OCI-LY7 (cell line): Measurements from ENCODE around the gene TREM2. TPM values are rescaled to one million over a fixed set of nuclear protein-coding genes. Genes with fewer than 3 reads are reported as not detected.
"Not testable (repeated sequence)": the region's sequence is repeated elsewhere in the genome, so short reads cannot be mapped to it uniquely, and the experiment has no call there.

Source experiments
- BruUV-seq: library from RNA; stranded (reverse); fragments of 400-500 nt; replicated peaks from 2 replicates; lab custom pipeline; 2021; lab: Mats Ljungman, UMichigan
- CTCF ChIA-PET: fragments of 300-600 bp; sonication (Branson Sonifier 250); formaldehyde crosslinking; loops from one replicate; lab custom pipeline; 2022; ENCODE audit warnings: antibody characterized with exemption; ENCODE audit not compliant: unreplicated experiment; lab: Charles Lee
- POLR2A ChIA-PET: fragments of 300-600 bp; sonication (Branson Sonifier 250); formaldehyde crosslinking; loops from one replicate; lab custom pipeline; 2022; ENCODE audit warnings: antibody characterized with exemption; lab: Charles Lee
- DNase-seq: peaks from one replicate; pipeline ENCODE4 v3.0.0-alpha.2; 2015; ENCODE audit warnings: low spot score
- H2AFZ ChIP-seq: fragments of 200-600 bp; sonication (generic), shearing (Covaris generic); 2 replicates; pipeline ENCODE4 v1.6.1; 2014; ENCODE audit warnings: mild to moderate bottlenecking, antibody characterized with exemption, low read length, moderate library complexity
- H3K27ac ChIP-seq: fragments of 200-600 bp; sonication (generic); 2 replicates; pipeline ENCODE4 v1.5.1; 2014; ENCODE audit warnings: mixed run types, low read depth, mild to moderate bottlenecking, moderate library complexity, low read length, inconsistent platforms; ENCODE audit not compliant: poor library complexity, severe bottlenecking
- H3K36me3 ChIP-seq: fragments of 200-600 bp; sonication (generic); 2 replicates; pipeline ENCODE4 v1.6.1; 2014; ENCODE audit warnings: mild to moderate bottlenecking, antibody characterized with exemption, low read length, moderate library complexity, mixed read lengths; ENCODE audit not compliant: insufficient read depth
- H3K4me1 ChIP-seq: fragments of 200-600 bp; sonication (generic); 2 replicates; pipeline ENCODE4 v1.5.1; 2014; ENCODE audit warnings: mild to moderate bottlenecking, low read length; ENCODE audit not compliant: insufficient read depth, poor library complexity, severe bottlenecking
- H3K4me2 ChIP-seq: fragments of 200-600 bp; sonication (generic); 2 replicates; pipeline ENCODE4 v1.6.1; 2014; ENCODE audit warnings: mild to moderate bottlenecking, low read length
- H3K4me3 ChIP-seq: fragments of 200-600 bp; sonication (generic); 2 replicates; pipeline ENCODE4 v1.5.1; 2014; ENCODE audit warnings: mild to moderate bottlenecking, low read depth, low read length; ENCODE audit not compliant: poor library complexity, severe bottlenecking
- H3K79me2 ChIP-seq: fragments of 200-600 bp; sonication (generic); 2 replicates; pipeline ENCODE4 v1.6.1; 2016; ENCODE audit warnings: low read depth, mild to moderate bottlenecking, low read length, moderate library complexity, mixed read lengths; ENCODE audit not compliant: insufficient read depth
- H3K9me2 ChIP-seq: fragments of 200-600 bp; sonication (generic); 2 replicates; pipeline ENCODE4 v1.6.1; 2016; ENCODE audit warnings: mild to moderate bottlenecking, low read length, mixed read lengths; ENCODE audit not compliant: insufficient read depth
- H3K9me3 ChIP-seq: fragments of 200-600 bp; sonication (generic); 2 replicates; pipeline ENCODE4 v1.6.1; 2014; ENCODE audit warnings: mild to moderate bottlenecking, mixed run types, low read length, mixed read lengths
- H4K20me1 ChIP-seq: fragments of 200-600 bp; sonication (generic); 2 replicates; pipeline ENCODE4 v1.6.1; 2014; ENCODE audit warnings: mild to moderate bottlenecking, antibody characterized with exemption, low read length, moderate library complexity, mixed read lengths; ENCODE audit not compliant: insufficient read depth
- EZH2phosphoT487 ChIP-seq: fragments of 200-600 bp; sonication (generic); IDR thresholded peaks from 2 replicates; pipeline ENCODE4 v1.6.1; 2018; ENCODE audit warnings: low read depth, borderline replicate concordance, mild to moderate bottlenecking, mixed run types, antibody characterized with exemption, low read length, moderate library complexity, mixed read lengths
- intact Hi-C: fragments of 100-400 bp; cut with micrococcal nuclease; formaldehyde crosslinking; loops from one replicate; pipeline ENCODE4 v1.10.0; 2022; ENCODE audit not compliant: unreplicated experiment
- total RNA-seq, 2 experiments: library from RNA; depleted of rRNA in 1 of 2; stranded (reverse); fragments of >200 nt in 1 of 2; shearing (Covaris generic) in 1 of 2; gene quantifications; 2 replicates each; pipeline ENCODE4 v1.2.3, GENCODE V29; 2014 to 2022
- TF ChIP-seq, protein P1 (sequence below): fragments of 200-600 bp; sonication (generic); conservative IDR thresholded peaks from 2 replicates; pipeline ENCODE4 v1.5.1; 2014; ENCODE audit warnings: mild to moderate bottlenecking, antibody characterized with exemption, low read length, moderate library complexity, mixed read lengths

Gene TREM2
- total RNA-seq, 2 experiments from 2014 or later: not detected

- Histone ChIP-seq H3K9me3 (no peaks in the 10 kb centered on the region), H3K79me2 (no peaks in the 10 kb centered on the region), H3K9me2 (no peaks in the 10 kb centered on the region), H3K4me1 (no peaks in the 10 kb centered on the region), H3K4me3 (no peak overlapping the region), H3K36me3 (peaks cover 15% of the 10 kb centered on the region; the same call in 1 of the 2 replicates), H4K20me1 (no peaks in the 10 kb centered on the region), H3K4me2 (no peak overlapping the region), H3K27ac (no peak overlapping the region), H2AFZ (no peak overlapping the region)
- ChIA-PET POLR2A (no interaction called here), CTCF (no interaction called here)
- intact Hi-C loops: no loop called here
- no TSS peak for BruUV-seq
- DNase-seq: no peak
- no peak for TF ChIP-seq EZH2phosphoT487
- TF ChIP-seq, protein P1, sequence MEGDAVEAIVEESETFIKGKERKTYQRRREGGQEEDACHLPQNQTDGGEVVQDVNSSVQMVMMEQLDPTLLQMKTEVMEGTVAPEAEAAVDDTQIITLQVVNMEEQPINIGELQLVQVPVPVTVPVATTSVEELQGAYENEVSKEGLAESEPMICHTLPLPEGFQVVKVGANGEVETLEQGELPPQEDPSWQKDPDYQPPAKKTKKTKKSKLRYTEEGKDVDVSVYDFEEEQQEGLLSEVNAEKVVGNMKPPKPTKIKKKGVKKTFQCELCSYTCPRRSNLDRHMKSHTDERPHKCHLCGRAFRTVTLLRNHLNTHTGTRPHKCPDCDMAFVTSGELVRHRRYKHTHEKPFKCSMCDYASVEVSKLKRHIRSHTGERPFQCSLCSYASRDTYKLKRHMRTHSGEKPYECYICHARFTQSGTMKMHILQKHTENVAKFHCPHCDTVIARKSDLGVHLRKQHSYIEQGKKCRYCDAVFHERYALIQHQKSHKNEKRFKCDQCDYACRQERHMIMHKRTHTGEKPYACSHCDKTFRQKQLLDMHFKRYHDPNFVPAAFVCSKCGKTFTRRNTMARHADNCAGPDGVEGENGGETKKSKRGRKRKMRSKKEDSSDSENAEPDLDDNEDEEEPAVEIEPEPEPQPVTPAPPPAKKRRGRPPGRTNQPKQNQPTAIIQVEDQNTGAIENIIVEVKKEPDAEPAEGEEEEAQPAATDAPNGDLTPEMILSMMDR: no peak
Observed at GRCh38 chr6:41120058-41120457, 42.9 kb downstream of the TREM2 start.

GRCh38 chr6:41119508-41119907 is 43.4 kb downstream of the TREM2 start:
- TF ChIP-seq, protein P1: no peak
- no peak for TF ChIP-seq EZH2phosphoT487
- no TSS peak for BruUV-seq
- Histone ChIP-seq H3K4me3 (no peak overlapping the region), H3K36me3 (peaks cover 13% of the 10 kb centered on the region; the same call in 1 of the 2 replicates), H3K9me3 (no peaks in the 10 kb centered on the region), H2AFZ (no peak overlapping the region), H3K4me2 (no peak overlapping the region), H3K27ac (no peak overlapping the region), H3K9me2 (no peaks in the 10 kb centered on the region), H3K79me2 (no peaks in the 10 kb centered on the region), H4K20me1 (no peaks in the 10 kb centered on the region), H3K4me1 (no peaks in the 10 kb centered on the region)
- POLR2A ChIA-PET: no interaction called here
- intact Hi-C loops: no loop called here
- CTCF ChIA-PET: no interaction called here
- DNase-seq: no peak

- H3K4me1 ChIP-seq, H3K4me3 ChIP-seq, POLR2A ChIA-PET, H4K20me1 ChIP-seq, DNase-seq, H3K36me3 ChIP-seq, intact Hi-C loops, H3K9me2 ChIP-seq, H3K27ac ChIP-seq, H3K79me2 ChIP-seq, H3K4me2 ChIP-seq, CTCF ChIA-PET, H2AFZ ChIP-seq, H3K9me3 ChIP-seq, BruUV-seq: not testable (repeated sequence)
Observed at GRCh38 chr6:41115027-41115426, 47.9 kb downstream of the TREM2 start.
